Measurements from ENCODE around the gene OMA1. TPM values are rescaled to one million over a fixed set of nuclear protein-coding genes. Genes with fewer than 3 reads are reported as not detected.

OMA1 gene
- total and polyA plus RNA-seq, 2 of the 4 experiments (the other 2 are of a cell fraction): 5.9 to 6.4 TPM

DNA sequence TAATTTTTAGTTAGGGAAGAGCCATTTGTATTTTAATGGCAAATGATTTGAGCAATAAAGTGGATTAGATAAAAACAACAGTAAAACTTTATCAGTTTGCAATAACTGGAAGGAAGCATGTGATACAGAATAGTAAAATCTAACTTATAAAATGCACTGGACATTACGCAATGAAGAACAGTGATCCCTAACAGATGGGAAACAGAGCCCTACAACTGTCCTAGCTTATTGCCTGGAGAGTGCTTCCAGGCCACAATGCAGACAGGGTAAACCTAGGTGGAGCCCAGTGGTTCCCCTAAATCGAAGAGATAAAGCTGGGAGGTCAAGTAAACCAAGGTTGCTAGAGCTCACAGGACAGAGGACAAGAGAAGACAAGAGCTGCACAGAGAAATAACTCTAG is 7.0 kb downstream of the OMA1 start:
- Histone ChIP-seq H3K9me3 (ENCODE audit: control insufficient read depth, insufficient read depth, low read length) (no peaks in the 10 kb centered on the region), H3K36me3 (ENCODE audit: control insufficient read depth, insufficient read depth, low read length) (no peaks in the 10 kb centered on the region), H3K27ac (ENCODE audit: insufficient read depth, low read length) (no peak overlapping the region), H3K23ac (ENCODE audit: low read depth, low read length) (no peak overlapping the region), H3K4me3 (ENCODE audit: insufficient read depth, low read depth, low read length) (no peak overlapping the region), H2AK5ac (ENCODE audit: low read depth, low read length) (no peak overlapping the region), H3K18ac (ENCODE audit: low read depth, low read length) (no peak overlapping the region), H3K9ac (ENCODE audit: low read depth, low read length) (no peak overlapping the region), H2AK9ac (replicated peaks; ENCODE audit: low read depth, low read length, poor library complexity) (no peak overlapping the region), H4K5ac (ENCODE audit: low read depth, low read length) (no peak overlapping the region), H3K4me2 (ENCODE audit: low read depth, low read length) (no peak overlapping the region), H4K91ac (ENCODE audit: insufficient read depth, low read depth, low read length) (no peak overlapping the region), H3K14ac (replicated peaks; ENCODE audit: low read depth, low read length) (no peak overlapping the region), H2BK120ac (ENCODE audit: low read depth, low read length) (no peak overlapping the region), H3K9me1 (ENCODE audit: insufficient read depth, low read length) (no peaks in the 10 kb centered on the region), H3K4me1 (ENCODE audit: control insufficient read depth, insufficient read depth, low read length) (no peaks in the 10 kb centered on the region; the same call in 1 of the 2 replicates), H3K56ac (ENCODE audit: extremely low read depth, insufficient read depth, low read length) (no peak overlapping the region), H3K4ac (ENCODE audit: low read depth, low read length) (no peak overlapping the region), H3K27me3 (ENCODE audit: control insufficient read depth, insufficient read depth, low read length) (no peaks in the 10 kb centered on the region), H2AFZ (replicated peaks; ENCODE audit: low read length, poor library complexity) (no peak overlapping the region), H4K8ac (ENCODE audit: low read depth in 2 of 2, low read length in 2 of 2) (no peak overlapping the region), H2BK15ac (ENCODE audit: low read depth, low read length) (no peak overlapping the region), H4K20me1 (ENCODE audit: insufficient read depth, low read length) (no peaks in the 10 kb centered on the region), H2BK20ac (ENCODE audit: low read depth, low read length) (no peak overlapping the region), H2BK5ac (ENCODE audit: low read depth, low read length, poor library complexity, severe bottlenecking) (no peak overlapping the region), H3K79me1 (ENCODE audit: low read depth in 1 of 2, low read length in 2 of 2) (peaks cover 2% of the 10 kb centered on the region in 2 experiments; a peak in 2 of 4 replicates)
- DNase-seq (peak; percentile 12), ATAC-seq (ENCODE audit: low read depth) (peak; percentile 24; the same call in 1 of the 2 replicates)
- in situ Hi-C loops (cut with MboI; ENCODE audit: low sequenced_read_pairs): no loop called here
- POLR2A ChIA-PET (ENCODE audit: unreplicated experiment): no interaction called here
- CTCF ChIA-PET: no interaction called here
- no CpG with 5 or more reads among the region's 2 CpGs for WGBS, 2 experiments (ENCODE audit: extremely low coverage in 2 of 2, insufficient read length in 1 of 2)
- BruUV-seq (replicated peaks): no TSS peak
- dilution Hi-C loops (cut with HindIII; ENCODE audit: low sequenced_read_pairs, unreplicated experiment): no loop called here
- no peak for TF ChIP-seq MAFK (IDR thresholded peaks at IDR 0.05; ENCODE audit: low read depth, low read length)
- TF ChIP-seq CEBPB (IDR thresholded peaks at IDR 0.05; ENCODE audit: low read depth, low read length): peak; percentile 84
- intact Hi-C loops (cut with micrococcal nuclease): no loop called here

Measured in IMR-90 (cell line).